Measurements from ENCODE around the gene IFNL2. TPM values are rescaled to one million over a fixed set of nuclear protein-coding genes. Genes with fewer than 3 reads are reported as not detected.

The IFNL2 gene
- total and polyA plus RNA-seq, 2 of the 4 experiments (the other 2 are of a cell fraction) = not detected

- DNase-seq = no peak
- CTCF ChIA-PET = no interaction called here
Observed at GRCh38 chr19:39282021-39282420, 13.8 kb downstream of the IFNL2 start.

More at GRCh38 chr19:39282021-39282420, 13.8 kb downstream of the IFNL2 start:
- no TSS peak for BruUV-seq (replicated peaks)
- H3K4me3 ChIP-seq (ENCODE audit: insufficient read depth, low read depth, low read length) = no peak overlapping the region
- WGBS, 2 experiments (ENCODE audit: extremely low coverage in 2 of 2, insufficient read length in 1 of 2) = no CpG with 5 or more reads among the region's 1 CpG
- no peaks in the 10 kb centered on the region for H3K9me1 ChIP-seq (ENCODE audit: insufficient read depth, low read length)
- no peaks in the 10 kb centered on the region for H3K36me3 ChIP-seq (ENCODE audit: control insufficient read depth, insufficient read depth, low read length)
- H2BK5ac ChIP-seq (ENCODE audit: low read depth, low read length, poor library complexity, severe bottlenecking) = no peak overlapping the region
- no peak overlapping the region for H4K5ac ChIP-seq (ENCODE audit: low read depth, low read length)
- H4K91ac ChIP-seq (ENCODE audit: insufficient read depth, low read depth, low read length) = no peak overlapping the region
- no peak overlapping the region for H2BK20ac ChIP-seq (ENCODE audit: low read depth, low read length)
- H4K20me1 ChIP-seq (ENCODE audit: insufficient read depth, low read length) = no peaks in the 10 kb centered on the region
- no peak overlapping the region for H4K8ac ChIP-seq (ENCODE audit: low read depth in 2 of 2, low read length in 2 of 2)
- no peak overlapping the region for H2AK9ac ChIP-seq (replicated peaks; ENCODE audit: low read depth, low read length, poor library complexity)
- H3K4me1 ChIP-seq (ENCODE audit: control insufficient read depth, insufficient read depth, low read length) = no peaks in the 10 kb centered on the region
- in situ Hi-C loops (cut with MboI; ENCODE audit: low sequenced_read_pairs) = no loop called here
- peaks cover 8% of the 10 kb centered on the region for H3K27me3 ChIP-seq (ENCODE audit: control insufficient read depth, insufficient read depth, low read length)
- no peak for ATAC-seq (ENCODE audit: low read depth)
- no peak overlapping the region for H3K23ac ChIP-seq (ENCODE audit: low read depth, low read length)
- H3K4me2 ChIP-seq (ENCODE audit: low read depth, low read length) = no peak overlapping the region
- TF ChIP-seq FOS (IDR thresholded peaks at IDR 0.05; ENCODE audit: low read depth, low read length) = no peak
- no peak for TF ChIP-seq RCOR1 (IDR thresholded peaks at IDR 0.05; ENCODE audit: insufficient replicate concordance, low read length)
- no peak for TF ChIP-seq SMC3 (IDR thresholded peaks at IDR 0.05; ENCODE audit: low read depth, low read length)
- TF ChIP-seq MAFK (IDR thresholded peaks at IDR 0.05; ENCODE audit: low read depth, low read length) = no peak
- no peak for TF ChIP-seq CHD1 (IDR thresholded peaks at IDR 0.05; ENCODE audit: low read depth, low read length)
- TF ChIP-seq CEBPB (IDR thresholded peaks at IDR 0.05; ENCODE audit: low read depth, low read length) = no peak
- TF ChIP-seq NFE2L2 (IDR thresholded peaks at IDR 0.05; ENCODE audit: low read depth, low read length) = no peak
- no peak for TF ChIP-seq USF2 (IDR thresholded peaks at IDR 0.05; ENCODE audit: low read depth, low read length)
- no peak for TF ChIP-seq POLR2A (IDR thresholded peaks at IDR 0.05; ENCODE audit: low read depth, low read length)
- H3K9ac ChIP-seq (ENCODE audit: low read depth, low read length) = no peak overlapping the region
- no peaks in the 10 kb centered on the region for H3K79me1 ChIP-seq (ENCODE audit: low read depth in 1 of 2, low read length in 2 of 2)
- POLR2A ChIA-PET (ENCODE audit: unreplicated experiment) = no interaction called here
- intact Hi-C loops (cut with micrococcal nuclease) = loop anchor here (10.0 kb wide), 1 partner anchor 67 kb away; no protein-coding TSS in a partner anchor
- no peak overlapping the region for H3K14ac ChIP-seq (replicated peaks; ENCODE audit: low read depth, low read length)
- no peak overlapping the region for H2AFZ ChIP-seq (replicated peaks; ENCODE audit: low read length, poor library complexity)
- no peak overlapping the region for H2BK15ac ChIP-seq (ENCODE audit: low read depth, low read length)
- H2AK5ac ChIP-seq (ENCODE audit: low read depth, low read length) = no peak overlapping the region
- no peak overlapping the region for H2BK120ac ChIP-seq (ENCODE audit: low read depth, low read length)
- H3K27ac ChIP-seq (ENCODE audit: insufficient read depth, low read length) = no peak overlapping the region
- no peak overlapping the region for H3K18ac ChIP-seq (ENCODE audit: low read depth, low read length)
- dilution Hi-C loops (cut with HindIII; ENCODE audit: low sequenced_read_pairs, unreplicated experiment) = no loop called here
- H3K9me3 ChIP-seq (ENCODE audit: control insufficient read depth, insufficient read depth, low read length) = no peaks in the 10 kb centered on the region; the same call in 1 of the 2 replicates
- no peak overlapping the region for H3K4ac ChIP-seq (ENCODE audit: low read depth, low read length)
- H3K56ac ChIP-seq (ENCODE audit: extremely low read depth, insufficient read depth, low read length) = no peak overlapping the region
